Measurements from ENCODE around the gene CYP19A1.

CYP19A1 gene

GRCh38 chr15:51320843-51321242, 17.6 kb downstream of the CYP19A1 start:
- DNase-seq (ENCODE audit: low read depth): no peak
- no peak for TF ChIP-seq CTCF (conservative IDR thresholded peaks at IDR 0.05; ENCODE audit: low read depth, low read length)
- H3K4me3 ChIP-seq (ENCODE audit: low read length): no peak overlapping the region

GRCh38 chr15:51319539-51319938, 18.9 kb downstream of the CYP19A1 start:
- DNase-seq (ENCODE audit: low read depth): no peak
- no peak for TF ChIP-seq CTCF (conservative IDR thresholded peaks at IDR 0.05; ENCODE audit: low read depth, low read length)
- no peak overlapping the region for H3K4me3 ChIP-seq (ENCODE audit: low read length)

- no peak for DNase-seq (ENCODE audit: low read depth)
- no peak for TF ChIP-seq CTCF (conservative IDR thresholded peaks at IDR 0.05; ENCODE audit: low read depth, low read length)
Measured at GRCh38 chr15:51318382-51319150, 19.8 kb downstream of the CYP19A1 start.

GRCh38 chr15:51316636-51317035, 21.8 kb downstream of the CYP19A1 start:
- TF ChIP-seq CTCF (conservative IDR thresholded peaks at IDR 0.05; ENCODE audit: low read depth, low read length): no peak

More at GRCh38 chr15:51318382-51319150, 19.8 kb downstream of the CYP19A1 start:
- no peak overlapping the region for H3K4me3 ChIP-seq (ENCODE audit: low read length)

GRCh38 chr15:51315726-51316125, 22.7 kb downstream of the CYP19A1 start:
- no peak overlapping the region for H3K4me3 ChIP-seq (ENCODE audit: low read length)
- TF ChIP-seq CTCF (conservative IDR thresholded peaks at IDR 0.05; ENCODE audit: low read depth, low read length): no peak
- DNase-seq (ENCODE audit: low read depth): no peak

More at GRCh38 chr15:51316636-51317035, 21.8 kb downstream of the CYP19A1 start:
- no peak overlapping the region for H3K4me3 ChIP-seq (ENCODE audit: low read length)
- DNase-seq (ENCODE audit: low read depth): no peak

GRCh38 chr15:51314391-51315337, 23.7 kb downstream of the CYP19A1 start:
- no peak overlapping the region for H3K4me3 ChIP-seq (ENCODE audit: low read length)
- no peak for DNase-seq (ENCODE audit: low read depth)
- TF ChIP-seq CTCF (conservative IDR thresholded peaks at IDR 0.05; ENCODE audit: low read depth, low read length): no peak
